ENCODE data around the gene PCP4L1.
"Not testable (repeated sequence)": the region's sequence is repeated elsewhere in the genome, so short reads cannot be mapped to it uniquely, and the experiment has no call there.

Gene PCP4L1

DNA sequence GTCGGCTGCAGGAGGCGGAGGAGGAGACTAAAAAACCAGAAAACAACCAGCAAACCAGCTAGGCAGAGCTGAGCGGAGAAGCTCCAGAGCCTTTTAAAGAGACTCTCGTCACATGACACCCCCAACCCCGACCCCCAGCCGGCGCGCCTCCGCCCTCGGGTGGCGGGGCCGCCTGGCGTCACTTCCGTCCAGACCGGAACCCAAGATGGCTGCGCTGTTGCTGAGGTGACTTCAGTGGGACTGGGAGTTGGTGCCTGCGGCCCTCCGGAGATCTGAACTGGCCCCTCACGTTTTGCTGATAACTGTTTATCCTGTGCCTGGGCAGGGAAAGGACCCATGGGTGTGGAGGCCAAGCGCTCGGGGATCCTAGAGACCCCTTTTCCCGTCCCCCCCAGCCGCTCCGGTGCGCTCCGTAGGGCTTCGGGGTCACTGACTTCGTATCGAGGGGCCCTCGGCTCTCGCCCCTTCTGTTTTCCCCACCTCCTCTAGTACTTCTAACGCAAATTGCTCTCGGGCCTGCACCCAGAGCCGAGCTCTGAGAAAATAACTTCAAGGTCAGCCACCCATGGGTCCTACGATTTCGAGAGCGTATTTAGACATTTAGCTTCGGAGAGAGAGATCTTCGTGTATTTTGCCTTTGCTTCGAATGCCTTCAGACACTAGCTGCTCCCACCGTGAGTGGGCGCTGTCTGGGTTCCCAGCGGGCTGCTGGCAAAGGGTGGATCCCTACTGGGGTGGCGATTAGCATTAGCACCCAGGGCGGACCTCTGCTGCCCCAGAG lies 55.8 kb downstream of the PCP4L1 start, which contains the start of gene SDHC:
SDHC (plus strand) TSS at position 181 of the 781 bp plus-strand sequence; CDS start at position 206, 25 bp downstream.
- peak; percentile 79 to 85 (median 84) for DNase-seq (ENCODE audit: low read depth in 3 of 3)

GRCh38 chr1:161315841-161316674 lies 57.5 kb downstream of the PCP4L1 start:
- not testable (repeated sequence) for DNase-seq (ENCODE audit: low read depth in 3 of 3)

- DNase-seq (ENCODE audit: low read depth in 3 of 3): no peak
Measured at GRCh38 chr1:161324020-161324419, 65.5 kb downstream of the PCP4L1 start.

- DNase-seq (ENCODE audit: low read depth in 3 of 3): no peak
Measured at GRCh38 chr1:161330346-161330745, 71.8 kb downstream of the PCP4L1 start.

DNA sequence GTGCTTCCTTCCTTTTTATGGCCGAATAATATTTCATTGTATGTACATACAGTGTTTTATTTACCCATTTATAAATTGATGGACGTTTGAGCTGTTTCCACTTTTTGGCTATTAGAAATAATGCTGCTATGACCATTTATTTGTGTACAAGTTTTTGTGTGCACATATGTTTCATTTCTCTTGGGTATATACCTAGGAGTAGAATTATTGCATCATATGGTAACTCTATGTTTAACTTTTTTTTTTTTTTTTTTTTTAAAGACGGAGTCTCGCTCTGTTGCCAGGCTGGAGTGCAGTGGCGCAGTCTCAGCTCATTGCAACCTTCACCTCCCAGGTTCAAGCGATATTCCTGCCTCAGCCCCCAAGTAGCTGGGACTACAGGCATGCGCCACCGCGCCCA lies 74.6 kb downstream of the PCP4L1 start:
- DNase-seq (ENCODE audit: low read depth in 3 of 3): no peak
